ENCODE data around the gene LPCAT1.

LPCAT1 gene

DNA sequence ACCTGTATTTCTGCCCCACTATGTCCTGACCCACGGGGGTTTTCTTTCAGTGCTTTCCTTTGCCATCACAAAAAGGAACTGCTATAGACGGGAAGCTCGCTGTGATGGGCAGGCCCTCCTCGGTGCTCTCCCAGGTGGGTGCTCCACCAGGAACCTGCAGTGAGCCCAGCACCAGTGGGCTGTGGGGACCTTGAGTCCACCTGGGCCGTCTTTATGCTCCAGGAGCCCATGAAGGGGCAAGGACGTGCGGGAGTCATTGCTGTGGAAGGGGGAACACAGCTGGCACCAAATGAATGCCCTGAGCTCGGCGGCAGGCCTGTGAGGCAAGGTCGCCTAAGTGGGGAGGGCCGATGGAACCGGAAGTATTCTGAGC is 41.8 kb downstream of the LPCAT1 start:
- Histone ChIP-seq H3K4me2 (ENCODE audit: low read depth, low read length, poor library complexity, severe bottlenecking) (no peak overlapping the region), H4K20me1 (ENCODE audit: insufficient read depth, low read length, poor library complexity, severe bottlenecking) (no peaks in the 10 kb centered on the region)

DNA sequence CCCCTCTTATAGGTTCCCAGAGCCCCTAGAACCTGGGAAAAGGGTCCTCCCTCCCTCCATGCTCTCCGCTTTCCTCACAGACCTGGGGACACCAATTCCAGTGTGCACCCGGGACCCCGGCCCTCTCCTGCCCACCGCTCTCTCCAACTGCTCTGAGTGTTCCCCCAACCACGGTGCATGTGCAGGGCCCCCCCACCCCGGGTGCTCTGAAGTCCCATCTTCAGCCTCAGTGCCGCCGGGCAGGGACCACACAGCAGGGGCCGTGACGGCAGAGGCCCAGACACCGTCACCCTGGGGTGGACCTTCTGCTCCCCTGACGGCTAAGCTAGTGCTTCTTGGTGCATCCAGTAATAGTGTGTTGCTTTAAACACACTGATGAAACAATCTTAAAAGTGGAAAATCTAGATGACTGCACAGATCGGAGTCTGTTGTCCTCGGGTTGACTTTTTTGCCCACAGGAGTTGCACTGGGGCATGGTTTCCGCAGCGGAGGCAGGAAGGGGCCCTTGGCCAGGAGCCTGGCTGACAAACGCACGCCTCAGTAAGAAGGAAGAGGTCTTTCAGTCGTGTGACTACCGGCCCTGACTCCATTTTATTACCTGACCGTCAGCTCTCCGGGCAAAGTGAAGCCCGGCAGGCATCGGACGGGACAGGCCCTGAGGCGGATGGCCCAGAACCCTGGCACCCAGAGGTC is 42.3 kb downstream of the LPCAT1 start:
- H3K36me3 ChIP-seq (ENCODE audit: insufficient read depth, low read length): peaks cover 39% of the 10 kb centered on the region; the same call in 1 of the 2 replicates

More for the DNA sequence above, 41.8 kb downstream of the LPCAT1 start:
- Histone ChIP-seq H3F3A (ENCODE audit: low read depth) (no peaks in the 10 kb centered on the region), H3K4me3 (ENCODE audit: low read length, poor library complexity, severe bottlenecking) (no peak overlapping the region), H3K36me3 (ENCODE audit: insufficient read depth, low read length) (peaks cover 39% of the 10 kb centered on the region; the same call in 1 of the 2 replicates), H3K9me2 (replicated peaks; ENCODE audit: low read depth, low read length) (no peaks in the 10 kb centered on the region), H3K4me1 (ENCODE audit: insufficient read depth, low read length, poor library complexity, severe bottlenecking) (peaks cover 12% of the 10 kb centered on the region), H3K79me2 (ENCODE audit: insufficient read depth, low read length) (no peaks in the 10 kb centered on the region), H3K9ac (ENCODE audit: low read depth, low read length, poor library complexity, severe bottlenecking) (no peak overlapping the region), H3K27me3 (ENCODE audit: insufficient read depth, low read length, poor library complexity, severe bottlenecking) (no peaks in the 10 kb centered on the region), H3K9me3 (ENCODE audit: insufficient read depth, low read depth, low read length) (no peaks in the 10 kb centered on the region), H2AFZ (ENCODE audit: low read length) (no peak overlapping the region)
- TF ChIP-seq CTCF (conservative IDR thresholded peaks at IDR 0.05; ENCODE audit: low read length) (no peak), EZH2phosphoT487 (IDR thresholded peaks at IDR 0.05; ENCODE audit: borderline replicate concordance) (no peak)

DNA sequence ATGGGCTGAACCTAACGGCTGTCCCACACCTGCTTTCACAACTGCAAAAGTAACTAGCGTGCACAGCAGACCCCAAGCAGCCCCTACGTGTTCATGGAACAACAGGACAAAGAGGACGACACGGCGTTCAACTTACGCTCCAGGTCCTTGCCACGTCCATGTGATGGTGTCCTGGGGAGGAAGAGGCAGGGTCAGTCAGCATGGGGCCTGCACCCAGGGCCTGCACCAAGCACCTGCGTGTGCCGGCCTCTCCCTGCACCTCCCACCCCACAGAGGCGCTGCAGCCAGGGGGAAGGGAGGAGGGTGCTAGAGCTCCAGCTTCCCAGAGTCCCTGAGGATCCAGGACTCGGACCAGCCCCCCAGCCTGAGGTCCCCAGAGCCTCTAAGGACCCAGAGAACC is 43.0 kb downstream of the LPCAT1 start:
- Histone ChIP-seq H3K9ac (ENCODE audit: low read depth, low read length, poor library complexity, severe bottlenecking) (no peak overlapping the region), H3K36me3 (ENCODE audit: insufficient read depth, low read length) (peaks cover 41% of the 10 kb centered on the region; the same call in 1 of the 2 replicates), H3K27me3 (ENCODE audit: insufficient read depth, low read length, poor library complexity, severe bottlenecking) (no peaks in the 10 kb centered on the region), H3K4me1 (ENCODE audit: insufficient read depth, low read length, poor library complexity, severe bottlenecking) (peaks cover 12% of the 10 kb centered on the region), H3K79me2 (ENCODE audit: insufficient read depth, low read length) (no peaks in the 10 kb centered on the region), H3K4me3 (ENCODE audit: low read length, poor library complexity, severe bottlenecking) (no peak overlapping the region), H2AFZ (ENCODE audit: low read length) (no peak overlapping the region), H3K9me2 (replicated peaks; ENCODE audit: low read depth, low read length) (no peaks in the 10 kb centered on the region), H3K4me2 (ENCODE audit: low read depth, low read length, poor library complexity, severe bottlenecking) (no peak overlapping the region), H4K20me1 (ENCODE audit: insufficient read depth, low read length, poor library complexity, severe bottlenecking) (no peaks in the 10 kb centered on the region), H3F3A (ENCODE audit: low read depth) (no peaks in the 10 kb centered on the region), H3K9me3 (ENCODE audit: insufficient read depth, low read depth, low read length) (no peaks in the 10 kb centered on the region)
- TF ChIP-seq EZH2phosphoT487 (IDR thresholded peaks at IDR 0.05; ENCODE audit: borderline replicate concordance) (no peak), CTCF (conservative IDR thresholded peaks at IDR 0.05; ENCODE audit: low read length) (no peak)

More for the DNA sequence above, 42.3 kb downstream of the LPCAT1 start:
- Histone ChIP-seq H3K9ac (ENCODE audit: low read depth, low read length, poor library complexity, severe bottlenecking) (no peak overlapping the region), H3K79me2 (ENCODE audit: insufficient read depth, low read length) (no peaks in the 10 kb centered on the region), H3K4me1 (ENCODE audit: insufficient read depth, low read length, poor library complexity, severe bottlenecking) (peaks cover 12% of the 10 kb centered on the region), H3K4me2 (ENCODE audit: low read depth, low read length, poor library complexity, severe bottlenecking) (no peak overlapping the region), H2AFZ (ENCODE audit: low read length) (no peak overlapping the region), H3K27me3 (ENCODE audit: insufficient read depth, low read length, poor library complexity, severe bottlenecking) (no peaks in the 10 kb centered on the region), H3K4me3 (ENCODE audit: low read length, poor library complexity, severe bottlenecking) (no peak overlapping the region), H3K9me3 (ENCODE audit: insufficient read depth, low read depth, low read length) (no peaks in the 10 kb centered on the region), H4K20me1 (ENCODE audit: insufficient read depth, low read length, poor library complexity, severe bottlenecking) (no peaks in the 10 kb centered on the region), H3K9me2 (replicated peaks; ENCODE audit: low read depth, low read length) (no peaks in the 10 kb centered on the region), H3F3A (ENCODE audit: low read depth) (no peaks in the 10 kb centered on the region)
- TF ChIP-seq EZH2phosphoT487 (IDR thresholded peaks at IDR 0.05; ENCODE audit: borderline replicate concordance) (no peak), CTCF (conservative IDR thresholded peaks at IDR 0.05; ENCODE audit: low read length) (no peak)

All from Loucy (cell line).